Measurements from ENCODE around the gene SMARCB1.

GRCh38 chr22:23840026-23840425, 53.3 kb downstream of the SMARCB1 start:
- TF ChIP-seq CTCF (IDR thresholded peaks at IDR 0.05; ENCODE audit: insufficient read depth, low read length, poor library complexity, severe bottlenecking): no peak
- no peak for TF ChIP-seq EZH2phosphoT487 (conservative IDR thresholded peaks at IDR 0.05; ENCODE audit: low read length)

All from SU-DHL-6 (cell line).